Embryonic facial prominence (tissue), 1 donor: ENCODE results near the gene PPP6R3.

Experiments
- DNase-seq: peaks from one replicate; pipeline ENCODE4 v3.0.0-alpha.2; 2016; ENCODE audit errors: extremely low spot score

The PPP6R3 gene

GRCh38 chr11:68552542-68552941 is 92.0 kb downstream of the PPP6R3 start:
- DNase-seq, result no peak

- no peak for DNase-seq
These were observed 99.7 kb downstream of the PPP6R3 start for GRCh38 chr11:68560216-68560615.

- no peak for DNase-seq
These were observed 102.9 kb downstream of the PPP6R3 start for GRCh38 chr11:68563454-68563853.

GRCh38 chr11:68564261-68564660 is 103.7 kb downstream of the PPP6R3 start:
- no peak for DNase-seq

GRCh38 chr11:68565768-68566167 is 105.2 kb downstream of the PPP6R3 start:
- DNase-seq, result no peak

DNA sequence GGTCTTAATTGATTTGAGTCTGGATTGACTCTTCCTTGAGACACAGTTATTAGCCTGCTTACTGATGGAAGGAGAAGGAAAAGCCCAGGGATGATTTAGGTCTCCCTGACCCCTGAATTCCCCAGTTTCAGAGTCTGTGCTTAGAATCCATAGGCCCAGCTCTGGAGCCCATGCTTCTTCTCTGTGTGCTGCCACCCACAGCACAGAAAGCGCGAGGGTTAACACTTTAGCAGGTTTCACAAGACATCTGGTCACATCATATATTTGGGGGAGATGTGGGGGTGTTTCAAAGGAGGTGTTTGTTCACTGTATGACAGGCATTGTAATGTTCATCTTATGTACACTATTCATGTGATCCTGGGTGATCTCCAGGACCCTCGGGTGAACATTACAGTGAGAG is 107.0 kb downstream of the PPP6R3 start:
- DNase-seq, result no peak

DNA sequence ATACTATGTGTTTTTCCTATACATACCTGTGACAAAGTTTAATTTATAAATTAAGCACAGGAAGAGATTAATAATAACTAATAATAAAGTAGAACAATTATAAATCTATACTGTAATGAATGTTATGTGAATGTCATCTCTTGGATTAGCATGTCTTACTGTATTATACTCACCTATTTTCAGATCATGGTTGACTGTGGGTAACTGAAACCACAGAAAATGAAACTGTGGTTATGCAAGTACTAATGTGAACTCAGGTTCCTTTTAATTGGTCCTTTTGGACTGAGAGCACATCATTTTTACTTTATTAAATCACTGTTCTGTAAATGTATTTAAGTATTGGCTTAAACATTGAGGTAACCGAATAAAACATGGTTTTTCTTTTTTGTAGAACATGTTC is 108.8 kb downstream of the PPP6R3 start:
- no peak for DNase-seq

- no peak for DNase-seq
These were observed 110.1 kb downstream of the PPP6R3 start for GRCh38 chr11:68570691-68571090.

- no peak for DNase-seq
These were observed 113.8 kb downstream of the PPP6R3 start for GRCh38 chr11:68574308-68574707.

DNA sequence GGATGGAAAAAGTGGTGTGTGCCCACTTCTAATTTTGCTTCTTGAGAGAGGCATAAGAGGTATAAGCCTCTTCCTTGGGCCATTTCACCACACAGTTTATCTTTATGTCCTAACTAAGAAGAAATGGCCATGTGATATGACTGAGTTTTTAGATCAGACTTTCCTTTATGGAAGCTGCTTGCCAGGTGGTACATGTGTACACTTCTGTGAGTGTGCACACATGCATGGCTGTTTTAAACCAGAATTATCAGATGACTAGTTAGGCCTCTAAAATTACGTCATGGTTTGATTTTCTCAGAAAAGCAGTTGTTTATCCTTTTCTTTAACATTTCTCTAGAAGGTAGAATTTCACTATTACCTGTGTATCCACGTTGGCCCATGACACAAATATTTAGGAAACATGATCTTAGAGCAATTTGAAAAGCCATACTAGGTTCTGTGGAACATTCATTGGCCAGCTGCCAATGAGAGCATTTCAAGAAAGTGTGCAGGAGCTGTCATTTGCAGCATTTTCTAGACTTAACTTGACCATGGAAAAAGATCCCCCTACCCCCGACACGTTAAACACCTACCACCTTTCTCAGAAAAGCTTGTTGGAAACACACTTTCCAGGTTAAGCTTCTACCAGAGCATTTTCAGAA is 114.6 kb downstream of the PPP6R3 start:
- no peak for DNase-seq

- DNase-seq, result no peak
These were observed 118.9 kb downstream of the PPP6R3 start for GRCh38 chr11:68579455-68579854.

- no peak for DNase-seq
These were observed 120.9 kb downstream of the PPP6R3 start for GRCh38 chr11:68581439-68581838.

GRCh38 chr11:68581901-68582300 is 121.3 kb downstream of the PPP6R3 start:
- DNase-seq, result no peak

DNA sequence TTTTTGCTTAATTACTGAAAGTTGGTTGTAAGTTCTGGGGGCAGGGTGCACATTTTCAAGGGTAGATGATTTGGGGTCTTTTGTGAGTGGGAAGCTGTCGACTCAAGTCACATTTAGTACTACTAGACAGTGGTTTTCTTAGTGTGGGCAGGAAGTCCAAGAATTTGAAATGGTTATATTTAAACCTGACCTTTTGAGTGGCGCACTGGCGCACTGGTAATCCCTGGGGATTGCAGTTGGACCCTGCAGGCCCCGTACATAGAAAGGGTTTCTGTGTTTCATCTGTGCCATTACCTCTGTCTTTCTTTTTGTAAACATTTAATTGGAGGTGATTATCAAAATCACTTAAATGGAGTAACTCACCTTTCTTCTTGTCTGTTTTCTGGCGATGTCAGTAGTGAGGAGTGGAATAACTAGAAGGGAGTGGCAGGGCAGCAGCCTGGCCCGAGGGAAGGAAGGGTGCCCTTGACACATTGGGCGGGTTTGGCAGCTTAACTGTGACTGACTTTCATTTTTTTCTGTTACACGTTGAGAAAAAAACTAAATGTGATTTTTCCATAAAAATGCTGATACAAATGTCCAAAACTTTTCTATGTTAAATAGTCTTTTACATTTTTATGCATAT is 122.0 kb downstream of the PPP6R3 start:
- no peak for DNase-seq

GRCh38 chr11:68583041-68583446 is 122.5 kb downstream of the PPP6R3 start:
- no peak for DNase-seq

GRCh38 chr11:68584097-68584496 is 123.5 kb downstream of the PPP6R3 start:
- DNase-seq, result no peak

GRCh38 chr11:68584991-68585524 is 124.5 kb downstream of the PPP6R3 start:
- no peak for DNase-seq

- DNase-seq, result no peak
These were observed 129.1 kb downstream of the PPP6R3 start for GRCh38 chr11:68589547-68590216.

DNA sequence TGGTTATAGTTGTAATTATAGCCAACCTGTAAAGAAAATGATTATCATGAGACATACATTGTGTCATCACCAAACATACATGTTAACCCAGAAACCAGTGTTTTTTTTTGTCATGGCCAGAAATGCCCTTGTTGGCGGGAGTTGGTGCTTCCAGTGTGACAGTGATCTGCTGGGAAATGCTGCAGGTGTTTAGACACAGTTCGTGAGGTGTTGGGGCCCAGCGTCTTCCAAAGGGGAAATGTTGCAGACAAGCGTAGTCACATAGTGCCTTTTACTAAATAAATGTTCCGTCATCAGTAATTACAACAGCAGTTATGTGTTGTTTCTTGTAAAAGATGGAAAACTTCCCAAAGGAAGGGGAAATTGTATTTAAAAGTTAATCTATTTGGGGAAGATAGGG is 131.2 kb downstream of the PPP6R3 start:
- no peak for DNase-seq

- no peak for DNase-seq
These were observed 132.9 kb downstream of the PPP6R3 start for GRCh38 chr11:68593441-68593840.

GRCh38 chr11:68594123-68594522 is 133.6 kb downstream of the PPP6R3 start:
- DNase-seq, result no peak

GRCh38 chr11:68596231-68596630 is 135.7 kb downstream of the PPP6R3 start:
- DNase-seq, result no peak
